GM21529 (cell line): ENCODE results near the gene AOPEP.
A peak's percentile ranks its signal among the peaks of the same experiment; 100 is the strongest.

ENCODE experiments used
- ATAC-seq: cut with Tn5 transposase; IDR thresholded peaks from one replicate; pipeline ENCODE4 v1.9.1; 2021; ENCODE audit not compliant: unreplicated experiment

Gene AOPEP, protein sequence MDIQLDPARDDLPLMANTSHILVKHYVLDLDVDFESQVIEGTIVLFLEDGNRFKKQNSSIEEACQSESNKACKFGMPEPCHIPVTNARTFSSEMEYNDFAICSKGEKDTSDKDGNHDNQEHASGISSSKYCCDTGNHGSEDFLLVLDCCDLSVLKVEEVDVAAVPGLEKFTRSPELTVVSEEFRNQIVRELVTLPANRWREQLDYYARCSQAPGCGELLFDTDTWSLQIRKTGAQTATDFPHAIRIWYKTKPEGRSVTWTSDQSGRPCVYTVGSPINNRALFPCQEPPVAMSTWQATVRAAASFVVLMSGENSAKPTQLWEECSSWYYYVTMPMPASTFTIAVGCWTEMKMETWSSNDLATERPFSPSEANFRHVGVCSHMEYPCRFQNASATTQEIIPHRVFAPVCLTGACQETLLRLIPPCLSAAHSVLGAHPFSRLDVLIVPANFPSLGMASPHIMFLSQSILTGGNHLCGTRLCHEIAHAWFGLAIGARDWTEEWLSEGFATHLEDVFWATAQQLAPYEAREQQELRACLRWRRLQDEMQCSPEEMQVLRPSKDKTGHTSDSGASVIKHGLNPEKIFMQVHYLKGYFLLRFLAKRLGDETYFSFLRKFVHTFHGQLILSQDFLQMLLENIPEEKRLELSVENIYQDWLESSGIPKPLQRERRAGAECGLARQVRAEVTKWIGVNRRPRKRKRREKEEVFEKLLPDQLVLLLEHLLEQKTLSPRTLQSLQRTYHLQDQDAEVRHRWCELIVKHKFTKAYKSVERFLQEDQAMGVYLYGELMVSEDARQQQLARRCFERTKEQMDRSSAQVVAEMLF

DNA sequence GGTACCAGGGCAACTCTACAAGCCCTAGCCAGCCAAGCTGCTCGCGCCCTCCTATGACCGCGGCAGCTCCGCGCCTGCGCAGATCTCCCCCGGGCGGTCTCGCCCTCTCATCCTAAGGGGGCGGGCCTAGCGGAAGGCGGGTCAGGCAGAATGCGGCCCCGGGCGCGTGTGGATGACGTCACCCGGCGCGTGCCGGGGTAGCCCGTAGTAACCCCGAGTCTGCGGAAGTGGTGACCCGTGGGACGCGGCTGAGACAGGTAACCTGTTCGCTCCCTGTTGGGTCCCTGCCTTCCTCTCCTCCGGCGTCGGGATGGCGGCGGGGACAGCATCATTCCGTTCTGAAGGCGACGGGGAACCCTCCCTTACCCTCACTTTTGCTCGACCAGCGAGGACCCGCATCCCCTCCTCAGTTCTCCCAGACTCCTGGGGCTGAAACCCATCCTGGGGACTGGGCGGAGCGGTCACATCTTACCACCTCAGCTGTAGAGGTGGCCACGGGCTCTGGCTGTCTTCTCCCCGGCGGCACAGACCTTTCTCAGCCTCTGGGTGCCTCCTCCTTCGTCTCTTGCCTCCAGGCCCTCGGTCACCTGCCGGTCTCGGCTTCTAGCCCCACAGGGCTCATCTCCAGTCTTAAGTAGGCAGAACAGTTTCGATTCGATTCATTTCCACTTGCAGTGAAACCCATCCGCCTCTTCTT is at the start of gene AOPEP:
TSS of gene AOPEP (plus strand) at position 205 of the 697 bp plus-strand sequence. CDS start 33,085 bp downstream, outside the sequence.
- peak; percentile 98 for ATAC-seq

DNA sequence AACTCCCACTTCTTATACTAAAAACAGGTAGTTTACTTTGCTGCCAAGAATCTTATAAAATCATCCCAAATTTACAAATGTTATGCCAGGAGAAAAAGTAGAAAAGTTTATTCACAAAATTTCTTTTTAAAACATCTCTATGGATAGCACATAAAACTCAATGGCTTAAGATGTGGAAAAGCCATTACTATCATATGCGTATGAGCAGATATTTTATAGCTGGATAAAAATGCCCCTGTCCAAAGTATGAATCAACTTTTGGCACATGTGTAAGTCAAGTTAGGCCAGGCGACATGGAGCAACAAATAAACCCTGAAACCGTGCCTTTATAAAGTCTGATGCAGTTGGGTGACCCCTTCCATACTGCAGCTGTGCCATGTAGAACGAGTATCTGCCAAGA is 48.6 kb upstream of the AOPEP start:
- no peak for ATAC-seq

DNA sequence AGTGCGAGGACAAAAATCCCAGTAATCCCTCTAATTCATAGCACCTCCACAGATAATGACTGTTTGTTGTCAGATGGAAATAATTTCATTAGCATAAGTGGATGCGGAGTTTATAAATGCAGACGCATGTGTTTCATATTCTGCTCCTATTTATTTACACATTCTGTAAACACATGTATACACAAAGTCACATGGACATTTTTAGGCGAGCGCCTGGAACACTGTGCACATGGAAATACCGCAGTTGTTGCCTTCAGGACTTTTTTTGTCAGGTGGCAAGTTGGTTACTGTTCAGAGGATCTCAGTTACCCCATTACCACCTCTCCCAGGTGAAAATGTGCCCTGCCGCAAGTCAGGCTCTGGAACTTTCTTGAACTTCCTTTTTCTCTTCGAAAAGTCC is 46.9 kb upstream of the AOPEP start:
- ATAC-seq, result no peak

DNA sequence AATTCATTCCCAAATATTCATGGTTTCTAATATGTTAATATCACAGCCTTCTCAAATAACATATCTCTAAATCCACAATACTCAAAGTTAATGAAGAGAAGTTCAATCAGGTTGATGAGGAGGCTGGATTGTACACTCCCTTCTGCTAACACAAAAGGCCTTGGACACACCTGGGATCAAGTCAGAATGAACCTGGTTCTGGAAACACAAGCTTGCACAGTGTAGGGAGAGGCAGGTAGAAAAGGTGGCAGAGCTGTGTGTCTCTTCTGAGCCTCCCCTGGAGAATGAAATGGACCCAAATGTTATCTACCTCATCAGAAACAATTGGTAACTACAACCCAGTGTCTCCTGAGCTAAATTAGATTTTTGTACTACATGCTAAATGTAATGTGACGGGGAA is 46.5 kb upstream of the AOPEP start:
- no peak for ATAC-seq

DNA sequence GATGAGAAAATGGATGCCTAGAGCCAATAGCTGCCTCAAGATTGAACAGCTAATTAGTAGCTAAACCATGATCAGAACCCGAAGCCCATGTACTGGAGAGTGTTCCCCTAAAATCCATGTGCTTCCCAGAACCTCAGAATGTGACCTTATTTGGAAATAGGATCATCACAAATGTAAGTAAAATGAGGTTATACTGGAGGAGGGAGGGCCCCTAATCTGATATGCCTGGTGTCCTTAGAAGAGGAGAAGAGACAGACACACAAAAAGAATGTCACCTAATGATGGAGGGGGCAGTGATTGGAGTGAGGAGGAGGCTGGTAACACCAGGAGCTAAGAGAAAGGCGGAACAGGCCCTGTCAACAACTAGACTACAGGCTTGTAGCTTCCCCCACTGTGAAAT is 45.9 kb upstream of the AOPEP start:
- ATAC-seq, result no peak

DNA sequence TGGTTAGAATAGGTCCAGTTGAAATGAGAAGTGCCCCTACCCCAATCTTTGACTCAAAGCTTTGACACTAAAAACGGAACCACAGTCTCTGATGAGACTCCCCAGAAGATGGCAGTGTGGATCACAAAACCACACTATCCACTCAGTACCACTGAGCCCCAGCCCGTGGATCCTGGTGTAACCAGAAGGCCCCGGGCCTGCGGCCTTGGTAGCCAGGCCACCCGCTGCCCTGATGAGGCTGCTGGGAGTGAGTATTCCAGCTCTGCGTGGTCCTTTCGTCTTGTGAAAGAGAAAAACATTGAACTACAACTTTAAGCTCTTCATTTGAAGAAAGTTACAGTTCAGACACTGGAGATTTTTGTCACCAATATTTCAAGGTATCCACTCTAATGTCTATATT is 45.0 kb upstream of the AOPEP start:
- ATAC-seq, result peak; percentile 57

DNA sequence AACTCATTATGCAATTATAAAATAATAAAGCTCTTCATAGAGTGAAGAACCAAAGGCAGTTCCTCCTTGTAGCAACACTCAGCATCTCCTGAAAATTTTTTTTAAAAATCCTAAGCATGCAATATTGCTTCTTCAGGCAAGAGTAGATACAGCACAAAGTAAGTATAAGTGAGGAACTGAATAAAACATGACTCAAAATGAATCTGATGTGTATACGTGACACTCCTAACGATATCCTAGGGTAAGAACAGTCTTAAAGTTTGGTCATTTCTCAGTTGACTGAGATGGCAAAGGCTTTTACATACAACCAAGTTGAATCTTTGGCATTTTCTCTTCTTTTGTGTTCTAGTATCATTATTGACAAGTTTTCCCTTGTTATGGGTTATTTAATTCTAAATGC is 41.1 kb upstream of the AOPEP start:
- no peak for ATAC-seq

DNA sequence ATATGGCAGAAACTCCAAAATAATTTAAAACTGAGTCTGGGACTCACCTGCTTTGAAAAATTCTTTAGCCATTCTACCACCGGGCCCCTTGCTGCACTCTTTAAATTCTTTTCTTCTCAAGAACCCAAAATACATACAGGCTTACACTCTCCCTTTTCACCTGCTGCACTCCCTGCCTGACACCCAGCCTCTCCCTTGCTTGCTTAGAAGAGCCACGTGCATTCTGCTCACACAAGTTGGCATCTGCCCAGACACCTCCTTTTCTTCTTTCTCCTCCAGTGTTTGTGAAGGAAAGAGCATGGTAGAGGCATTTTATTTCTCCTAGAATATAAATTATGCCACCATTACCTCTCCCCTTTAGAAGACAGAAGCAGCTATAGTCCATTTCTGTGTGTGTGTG is 39.0 kb upstream of the AOPEP start:
- no peak for ATAC-seq

DNA sequence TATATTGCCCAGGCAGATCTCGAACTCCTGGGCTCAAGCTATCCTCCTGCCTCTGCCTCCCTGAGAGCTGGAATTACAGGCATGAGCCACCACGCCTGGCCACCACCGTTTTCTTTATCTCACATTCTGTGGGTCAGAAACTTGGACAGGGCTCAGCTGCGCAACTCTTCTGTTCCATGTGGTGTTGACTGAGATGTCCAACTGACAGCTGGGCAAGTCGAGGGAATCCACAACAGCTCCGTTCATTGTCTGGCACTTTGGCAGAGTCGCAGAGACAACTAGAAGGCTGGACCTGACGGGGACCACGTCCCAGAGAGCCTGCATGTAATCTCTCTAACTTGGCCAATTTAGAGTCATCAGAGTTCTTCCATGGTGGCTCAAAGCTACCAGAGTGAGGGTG is 36.2 kb upstream of the AOPEP start:
- ATAC-seq, result no peak

DNA sequence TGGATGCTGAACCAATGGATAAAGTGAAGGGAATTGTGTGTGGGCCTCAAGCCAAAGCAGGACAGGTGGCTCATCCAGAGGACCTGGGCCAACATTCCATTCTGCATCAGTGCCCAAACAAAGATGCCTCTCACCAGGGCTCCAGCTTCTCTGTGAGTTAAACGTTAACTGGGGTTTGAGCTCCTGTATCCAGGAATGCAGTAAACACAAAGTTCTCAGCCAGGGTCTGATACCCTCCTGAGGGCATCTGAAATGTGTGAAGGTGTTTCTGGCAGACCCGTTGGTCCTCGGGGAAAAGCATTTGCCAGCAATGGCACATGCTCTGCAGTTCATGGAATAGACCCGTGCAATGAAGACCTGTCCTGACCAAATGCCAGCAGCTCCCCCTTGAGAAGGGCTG is 33.9 kb upstream of the AOPEP start:
- no peak for ATAC-seq

DNA sequence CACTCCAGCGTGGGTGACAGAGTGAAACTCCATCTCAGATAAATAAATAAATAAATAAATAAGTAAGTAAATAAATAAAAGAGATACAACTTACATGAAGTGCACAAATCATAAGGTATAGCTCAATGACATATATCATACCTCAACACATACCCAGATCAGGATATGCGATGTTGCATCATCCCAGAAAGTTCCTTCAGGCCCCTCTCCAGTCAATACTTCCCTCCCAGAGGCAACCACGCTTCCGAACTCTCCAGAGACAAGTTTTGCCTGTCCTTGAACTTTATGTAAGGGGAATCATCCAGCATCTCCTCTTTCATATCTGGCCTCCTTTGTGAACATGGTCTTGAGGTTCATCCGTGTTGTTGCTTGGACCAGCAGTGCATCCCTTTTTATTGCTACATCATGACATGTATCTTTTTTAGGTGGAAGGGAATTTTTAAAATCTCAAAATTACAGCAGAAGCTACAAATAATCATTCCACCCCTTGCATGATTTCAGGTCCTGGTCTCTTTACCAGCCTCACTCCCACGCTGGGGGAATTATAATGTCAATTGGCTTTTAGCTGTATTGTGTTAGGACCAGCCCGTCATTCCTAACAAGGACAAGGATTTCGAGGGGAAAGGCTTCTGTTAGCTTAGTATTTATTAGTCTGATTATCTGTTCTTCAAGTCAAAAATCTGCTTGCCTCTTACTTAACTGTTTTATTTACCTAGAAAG is 32.9 kb upstream of the AOPEP start:
- ATAC-seq, result no peak

DNA sequence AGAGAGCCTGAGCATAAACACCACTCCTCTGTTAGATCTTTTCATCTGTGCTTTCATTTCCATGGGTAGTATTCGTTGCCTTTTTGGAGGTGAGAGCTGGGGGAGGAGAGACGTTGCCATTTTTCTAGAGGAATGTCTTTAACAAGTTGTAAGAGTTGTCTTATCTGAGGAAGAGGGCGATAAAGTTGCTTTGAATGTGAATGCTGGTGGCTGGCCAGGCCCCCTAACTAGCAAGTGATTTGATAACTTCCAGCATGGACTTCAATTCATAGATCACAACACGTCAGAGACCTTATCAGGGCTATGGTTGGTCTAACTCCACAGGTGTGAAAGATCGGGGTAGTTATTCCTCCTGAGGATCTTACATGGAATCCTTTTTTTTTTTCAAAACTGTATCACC is 30.0 kb upstream of the AOPEP start:
- no peak for ATAC-seq

DNA sequence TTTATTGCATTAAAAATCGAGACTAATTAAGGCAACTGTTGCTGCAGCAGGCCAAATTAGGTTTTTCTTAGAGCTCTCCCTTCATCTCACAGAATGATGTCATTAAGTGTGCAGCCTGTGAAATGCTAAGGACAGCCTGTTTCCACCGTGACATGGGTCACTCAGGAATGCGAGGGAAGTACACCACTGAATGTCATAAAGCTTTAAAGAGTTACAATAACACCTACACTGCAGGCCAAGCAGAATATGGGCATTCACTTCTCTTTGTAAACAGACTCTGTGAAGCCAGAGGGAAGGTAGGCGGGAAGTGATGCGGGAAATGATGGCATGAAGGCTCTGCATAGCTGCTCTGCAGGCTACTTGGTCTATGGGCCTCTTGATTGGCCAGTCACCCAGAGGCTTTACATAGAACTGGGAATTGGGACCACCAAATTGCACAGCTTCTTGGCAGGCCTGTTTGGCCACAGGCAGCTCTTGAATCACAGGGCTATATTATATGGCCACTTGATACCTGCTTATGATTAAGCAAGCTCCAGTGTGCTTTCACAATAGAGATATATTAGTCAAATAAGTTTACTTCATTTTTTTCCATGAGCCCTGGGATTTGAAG is 28.4 kb upstream of the AOPEP start:
- ATAC-seq, result no peak

DNA sequence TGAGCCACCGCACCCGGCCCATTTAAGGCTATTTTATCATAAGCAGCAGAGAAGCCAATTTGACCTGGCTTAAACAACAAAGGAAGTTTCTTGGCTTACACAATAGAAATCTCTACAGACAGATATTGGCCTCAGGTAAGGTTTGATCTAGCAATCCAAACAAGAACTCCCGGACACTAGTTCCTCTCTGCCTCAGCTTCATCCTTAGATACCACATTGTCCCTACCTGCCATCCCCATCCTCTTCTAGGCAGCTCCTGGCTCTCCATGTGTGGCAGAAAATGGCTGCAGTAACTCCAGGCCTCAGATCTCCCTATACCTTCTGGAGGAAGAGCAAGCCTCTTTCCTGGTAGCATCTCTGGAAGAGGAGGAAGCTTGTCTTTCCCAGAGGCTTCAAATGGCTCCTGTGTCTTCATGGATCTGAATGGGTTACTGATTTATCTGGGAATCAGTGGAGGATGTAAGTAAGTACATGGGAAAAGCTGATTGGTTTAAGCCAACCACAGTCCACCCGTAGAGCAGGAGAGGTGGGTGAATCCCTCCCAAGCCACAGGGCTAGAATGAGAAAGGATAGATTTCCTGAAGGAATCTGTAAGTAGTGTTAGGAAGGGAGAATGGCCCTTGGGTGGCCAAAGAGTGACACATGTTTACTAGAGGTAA is 26.7 kb upstream of the AOPEP start:
- ATAC-seq, result no peak

DNA sequence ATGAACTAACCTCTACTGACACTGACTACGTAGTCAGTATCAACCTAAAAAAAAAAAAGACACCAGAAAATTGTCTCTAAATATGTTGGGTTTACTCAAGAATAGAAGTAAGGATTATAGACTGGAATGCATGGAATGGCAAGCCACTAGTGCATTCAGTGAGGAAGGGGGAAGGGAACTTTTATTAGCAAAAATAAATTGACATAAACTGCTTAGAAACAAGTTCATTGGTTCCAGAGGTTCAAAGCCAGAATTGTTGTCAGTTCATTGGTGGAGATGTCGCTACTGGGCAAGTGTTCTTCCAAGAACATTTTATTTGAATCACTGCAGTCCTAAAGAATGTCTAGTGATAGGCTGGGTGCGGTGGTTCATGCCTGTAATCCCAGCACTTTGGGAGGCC is 26.1 kb upstream of the AOPEP start:
- no peak for ATAC-seq

DNA sequence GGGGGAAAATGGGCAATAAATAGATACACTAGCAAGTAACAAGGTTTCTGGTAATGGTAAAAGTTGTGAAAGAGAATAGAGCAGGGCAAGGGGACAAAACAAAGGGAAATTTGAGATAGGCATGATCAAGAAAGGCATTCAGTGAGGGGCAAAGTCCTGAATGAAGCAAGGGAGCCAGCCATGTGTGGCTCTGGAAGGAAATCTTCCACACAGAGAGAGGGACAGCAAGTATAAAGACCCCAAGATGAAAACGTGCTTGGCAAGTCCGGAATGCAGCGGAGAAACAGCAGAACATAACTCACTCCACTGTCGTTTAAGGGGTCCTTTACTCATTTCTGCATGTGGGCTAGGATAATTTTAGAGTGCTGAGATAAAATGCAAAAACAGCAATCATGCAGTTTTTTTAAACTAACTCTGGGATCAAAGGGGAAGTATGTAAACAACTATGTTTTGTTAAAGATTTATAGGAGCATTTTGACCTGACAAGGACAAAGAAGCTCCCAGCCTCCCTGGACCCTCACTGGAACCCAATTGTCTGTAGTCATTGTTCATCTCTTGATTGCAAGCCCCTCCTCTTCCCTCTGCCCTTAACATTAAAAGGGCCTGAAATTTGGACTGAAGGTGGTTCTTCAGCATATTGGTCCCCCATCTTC is 22.9 kb upstream of the AOPEP start:
- ATAC-seq, result no peak

DNA sequence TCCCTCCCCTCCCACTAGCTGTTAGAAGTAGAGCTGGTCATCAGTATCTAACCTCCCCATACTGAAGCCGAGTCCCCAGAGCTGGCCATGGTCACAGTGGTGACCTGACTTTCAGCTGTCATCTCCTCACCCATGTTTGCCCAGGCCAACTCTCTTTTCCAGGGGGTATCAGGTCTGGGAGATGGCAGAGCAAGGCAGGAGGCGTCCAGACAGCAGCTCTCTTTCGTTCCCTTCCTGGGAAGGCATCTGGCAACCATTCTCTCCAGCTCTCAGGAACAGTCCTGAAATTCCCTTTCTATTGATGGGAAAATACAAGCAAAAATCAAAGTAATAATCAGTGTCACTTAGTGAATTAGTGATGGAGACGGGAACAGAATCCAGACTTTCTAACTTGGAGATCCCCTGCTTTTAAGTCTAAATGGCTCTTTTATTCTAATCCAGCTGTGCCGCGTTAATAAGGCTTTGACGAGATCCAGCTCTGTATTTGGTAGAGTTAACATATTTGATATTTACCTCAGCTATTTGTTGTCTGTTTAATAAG is 21.3 kb upstream of the AOPEP start:
- no peak for ATAC-seq

DNA sequence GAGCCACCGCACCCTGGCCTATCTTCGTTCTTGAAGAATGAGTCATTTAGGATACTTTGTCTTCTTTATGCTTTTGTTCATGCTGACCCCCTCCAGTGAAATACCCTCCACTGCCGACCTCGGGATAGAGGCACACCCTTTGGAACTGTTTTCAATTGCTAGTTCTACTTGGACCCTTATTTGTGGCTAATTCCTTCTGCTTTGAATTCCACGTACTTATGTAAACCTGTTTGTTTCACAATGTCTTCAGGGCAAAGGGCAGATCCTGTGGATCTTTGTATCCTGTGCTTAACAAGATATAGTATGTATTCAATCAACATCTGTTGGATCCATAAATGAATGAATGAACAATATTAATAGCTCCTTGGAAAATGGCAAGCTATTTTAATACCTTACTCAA is 19.6 kb upstream of the AOPEP start:
- ATAC-seq, result no peak

DNA sequence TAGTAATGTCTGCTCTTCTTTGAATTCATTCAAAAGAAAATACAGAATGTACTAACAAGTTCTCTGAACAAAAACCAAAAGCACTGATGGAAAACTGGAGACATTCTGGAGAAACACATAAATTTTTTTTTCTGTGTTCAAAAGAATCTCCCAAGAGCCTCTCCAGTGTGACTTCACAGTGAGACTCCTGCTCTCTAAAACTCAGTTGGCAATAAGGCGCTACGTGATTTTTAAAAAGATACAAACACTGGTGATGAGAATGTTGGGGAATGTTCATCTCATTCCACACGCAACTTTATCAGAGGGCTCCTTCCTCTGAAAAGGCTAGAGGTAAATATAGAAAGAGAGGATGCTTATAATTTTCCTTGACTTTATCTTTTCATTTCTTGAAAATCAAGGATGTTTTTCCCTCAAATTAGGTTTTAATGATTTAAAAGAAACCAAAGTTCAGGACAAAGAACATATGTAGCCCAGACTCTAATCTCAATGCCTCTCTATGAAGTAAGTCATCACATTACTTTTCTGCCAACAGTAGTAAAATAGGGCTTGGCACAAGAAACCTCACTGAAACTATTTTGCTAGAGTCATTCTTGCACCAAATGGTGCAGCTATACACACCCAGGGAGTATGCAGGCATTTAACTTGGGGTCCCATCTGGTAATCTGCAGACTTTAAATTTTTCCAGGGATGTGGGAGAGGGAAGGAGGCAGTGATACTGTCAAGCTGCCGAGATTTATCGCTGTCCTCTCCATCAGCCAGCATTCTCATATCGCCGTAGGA is 12.9 kb upstream of the AOPEP start:
- ATAC-seq, result no peak
